ENCODE data around the gene SH2D4B. TPM values are rescaled to one million over a fixed set of nuclear protein-coding genes. Genes with fewer than 3 reads are reported as not detected.

SH2D4B gene
- total RNA-seq, 1 experiment from 2014 or later = 0.22 TPM

DNA sequence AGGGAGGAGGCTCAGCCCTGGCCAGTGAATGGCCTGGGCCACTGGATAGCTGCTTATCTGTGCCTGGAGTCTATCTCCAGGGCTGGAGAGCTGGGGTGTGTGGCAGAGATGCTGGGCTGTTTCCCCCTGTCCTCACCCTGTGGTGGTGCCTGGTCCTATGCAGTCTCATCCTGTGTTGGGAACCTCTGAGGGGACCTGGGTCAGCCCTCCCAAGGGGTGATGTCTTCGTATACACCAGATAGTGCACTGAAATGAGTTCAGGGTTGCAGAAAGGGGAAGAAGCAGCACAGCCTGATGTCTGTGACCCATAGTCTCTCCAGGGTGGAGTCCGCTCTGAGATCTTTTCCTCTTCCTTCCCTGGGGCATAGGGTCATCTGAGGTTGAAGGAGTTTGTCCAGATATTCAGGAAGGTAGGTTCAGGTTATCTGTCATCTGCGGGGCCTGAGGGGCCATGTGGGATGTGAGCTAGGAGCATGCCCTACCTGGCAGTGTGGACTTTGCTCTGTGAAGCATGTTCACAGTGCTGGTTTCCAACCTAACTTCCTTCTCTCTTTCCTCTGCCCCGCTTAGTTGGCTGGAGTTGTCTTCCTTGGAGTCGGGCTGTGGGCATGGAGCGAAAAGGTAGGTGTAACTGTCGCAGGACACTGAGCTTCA is 33.4 kb upstream of the SH2D4B start:
- no peaks in the 10 kb centered on the region for H3K9me2 ChIP-seq (ENCODE audit: insufficient read depth)
- H3K4me3 ChIP-seq (replicated peaks in 1 of 2; ENCODE audit: low read depth in 1 of 2, low read length in 2 of 2) = no peak overlapping the region
- ChIA-PET CTCF (interaction anchor here (0.8 to 3.7 kb wide), 12 partner anchors 8 to 126 kb away, joined by 4 to 71 read pairs (median 16); no protein-coding TSS in a partner anchor), RAD21 (ENCODE audit: low non-redundant PET in 1 of 2, low total read pairs in 2 of 2, uncharacterized antibody in 2 of 2, unreplicated experiment in 2 of 2) (interaction anchor here (1.2 to 2.7 kb wide), 6 partner anchors 43 to 121 kb away, joined by 3 to 23 read pairs (median 14); no protein-coding TSS in a partner anchor), POLR2A (interaction anchor here (3.3 kb wide), 1 partner anchor 45 kb away, joined by 18 read pairs; no protein-coding TSS in a partner anchor)
- no peak for DNase-seq (ENCODE audit: low read depth, low spot score)
- ATAC-seq = no peak
- H3K9ac ChIP-seq (ENCODE audit: low read length) = peak overlapping the region; percentile 60
- H3K4me1 ChIP-seq (ENCODE audit: control insufficient read depth in 1 of 2, insufficient read depth in 2 of 2, low read length in 2 of 2) = peaks cover 97 to 98% of the 10 kb centered on the region in 2 experiments
- no peaks in the 10 kb centered on the region for H4K20me1 ChIP-seq (ENCODE audit: insufficient read depth)
- H3K79me2 ChIP-seq (ENCODE audit: insufficient read depth, low read length) = peaks cover 83% of the 10 kb centered on the region
- no peaks in the 10 kb centered on the region for H3K9me3 ChIP-seq (ENCODE audit: control insufficient read depth in 1 of 2, insufficient read depth in 1 of 2, low read depth in 1 of 2, low read length in 2 of 2)
- no peaks in the 10 kb centered on the region for H3K27me3 ChIP-seq (ENCODE audit: insufficient read depth, low read length)
- no peaks in the 10 kb centered on the region; a peak in 1 of 4 replicates for H3K36me3 ChIP-seq (ENCODE audit: control insufficient read depth in 1 of 2, insufficient read depth in 2 of 2, low read length in 2 of 2)
- H3K27ac ChIP-seq (ENCODE audit: low read depth, low read length) = peak overlapping the region; percentile 90
- no TSS peak for BruUV-seq (replicated peaks)
- H3K4me2 ChIP-seq (ENCODE audit: low read length) = peak overlapping the region; percentile 81
- TF ChIP-seq EZH2 (IDR thresholded peaks at IDR 0.05) (no peak), EGR1 (IDR thresholded peaks at IDR 0.05; ENCODE audit: low read depth) (no peak), CBX3 (IDR thresholded peaks at IDR 0.05; ENCODE audit: low read depth) (no peak), CTCF (IDR thresholded peaks at IDR 0.05 in 2 of 3, conservative IDR thresholded peaks at IDR 0.05 in 1 of 3; ENCODE audit: borderline replicate concordance in 1 of 3, insufficient read depth in 1 of 3, low read depth in 2 of 3, low read length in 2 of 3) (no peak), ZFX (IDR thresholded peaks at IDR 0.05) (no peak), POLR2AphosphoS5 (IDR thresholded peaks at IDR 0.05; ENCODE audit: low read depth, low read length) (no peak), SP1 (IDR thresholded peaks at IDR 0.05; ENCODE audit: low read depth) (no peak), RAD21 (IDR thresholded peaks at IDR 0.05; ENCODE audit: low read depth) (no peak), CEBPB (IDR thresholded peaks at IDR 0.05; ENCODE audit: low read depth) (no peak), SIN3A (IDR thresholded peaks at IDR 0.05; ENCODE audit: low read depth) (no peak), ELF1 (IDR thresholded peaks at IDR 0.05; ENCODE audit: borderline replicate concordance, low read depth) (no peak), EZH2phosphoT487 (IDR thresholded peaks at IDR 0.05; ENCODE audit: borderline replicate concordance) (no peak), POLR2A (IDR thresholded peaks at IDR 0.05; ENCODE audit: borderline replicate concordance, extremely low read depth, insufficient read depth, insufficient read length) (no peak), ZNF274 (IDR thresholded peaks at IDR 0.05; ENCODE audit: low read depth, low read length) (no peak)
- intact Hi-C loops (cut with micrococcal nuclease) = loop anchor here (2.0 to 10.0 kb wide), 2 partner anchors 45 to 249 kb away; no protein-coding TSS in a partner anchor
- no peak overlapping the region for H2AFZ ChIP-seq (ENCODE audit: low read depth, low read length, poor library complexity, severe bottlenecking)
